ENCODE results near the gene ROR1.

DNA sequence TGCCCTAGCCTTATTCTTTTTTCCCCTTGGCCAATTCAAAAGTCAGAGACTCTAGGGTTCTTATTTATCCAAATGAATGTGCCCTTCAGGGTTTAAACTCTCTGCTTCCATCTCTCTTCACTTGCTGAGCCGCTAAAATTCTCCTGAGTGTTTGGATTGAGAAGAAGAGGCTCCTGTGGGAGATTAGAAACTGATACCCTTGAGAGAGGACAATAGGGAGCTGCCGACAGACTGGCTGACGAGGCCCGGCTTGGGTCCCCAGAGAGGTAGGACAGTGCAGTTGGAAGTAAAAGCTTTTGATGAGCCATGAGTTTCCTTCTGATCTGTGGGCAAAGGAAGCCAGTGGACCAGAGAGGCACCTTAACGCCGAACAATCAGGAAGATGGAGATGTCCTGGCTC is 388.3 kb downstream of the ROR1 start:
- TF ChIP-seq, protein P1, sequence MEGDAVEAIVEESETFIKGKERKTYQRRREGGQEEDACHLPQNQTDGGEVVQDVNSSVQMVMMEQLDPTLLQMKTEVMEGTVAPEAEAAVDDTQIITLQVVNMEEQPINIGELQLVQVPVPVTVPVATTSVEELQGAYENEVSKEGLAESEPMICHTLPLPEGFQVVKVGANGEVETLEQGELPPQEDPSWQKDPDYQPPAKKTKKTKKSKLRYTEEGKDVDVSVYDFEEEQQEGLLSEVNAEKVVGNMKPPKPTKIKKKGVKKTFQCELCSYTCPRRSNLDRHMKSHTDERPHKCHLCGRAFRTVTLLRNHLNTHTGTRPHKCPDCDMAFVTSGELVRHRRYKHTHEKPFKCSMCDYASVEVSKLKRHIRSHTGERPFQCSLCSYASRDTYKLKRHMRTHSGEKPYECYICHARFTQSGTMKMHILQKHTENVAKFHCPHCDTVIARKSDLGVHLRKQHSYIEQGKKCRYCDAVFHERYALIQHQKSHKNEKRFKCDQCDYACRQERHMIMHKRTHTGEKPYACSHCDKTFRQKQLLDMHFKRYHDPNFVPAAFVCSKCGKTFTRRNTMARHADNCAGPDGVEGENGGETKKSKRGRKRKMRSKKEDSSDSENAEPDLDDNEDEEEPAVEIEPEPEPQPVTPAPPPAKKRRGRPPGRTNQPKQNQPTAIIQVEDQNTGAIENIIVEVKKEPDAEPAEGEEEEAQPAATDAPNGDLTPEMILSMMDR (IDR thresholded peaks at IDR 0.05), result no peak
- TF ChIP-seq POLR2A (IDR thresholded peaks at IDR 0.05), result no peak
- no peak for TF ChIP-seq EP300 (IDR thresholded peaks at IDR 0.05)
- no peak for TF ChIP-seq POLR2AphosphoS5 (IDR thresholded peaks at IDR 0.05)
